A549 (cell line): ENCODE measurements around the gene MYOZ2. TPM values are rescaled to one million over a fixed set of nuclear protein-coding genes. Genes with fewer than 3 reads are reported as not detected.

Experiments used
- ATAC-seq, 2 experiments: fragments of 200-7000 bp in 1 of 2; fragments of >200 bp in 1 of 2; cut with Nextera tagmentation in 1 of 2; cut with Tn5 transposase in 1 of 2; 3 replicates each; pipeline versions ENCODE4 v1.8.0 to v1.9.1; 2018 to 2020; ENCODE audit warnings: mild to moderate bottlenecking in 1 of 2, moderate library complexity in 1 of 2
- CTCF ChIA-PET: fragments of 300-600 bp; sonication (Branson Sonifier 250); formaldehyde crosslinking; extraction: SDS; loops from one replicate; lab custom pipeline; 2021; ENCODE audit warnings: antibody characterized with exemption, inconsistent platforms; lab: Yijun Ruan, JAX
- POLR2A ChIA-PET: fragments of 350-600 bp; formaldehyde crosslinking; extraction: SDS; loops from one replicate; lab custom pipeline; 2021; ENCODE audit warnings: antibody characterized with exemption, inconsistent platforms; lab: Yijun Ruan, JAX
- DNase-seq, 2 experiments: peaks; one replicate each; pipeline versions ENCODE4 v3.0.0 to v3.0.0-alpha.2; 2011 to 2016; ENCODE audit warnings: low read depth in 1 of 2, low spot score in 1 of 2
- FAIRE-seq: peaks from 2 replicates; lab custom pipeline; 2011; peaks lifted over from hg19 to GRCh38; lab: Jason Lieb, UNC
- H3K27ac ChIP-seq, 2 experiments: fragments of >200 bp; sonication (Bioruptor Twin); formaldehyde crosslinking; 3 replicates each; pipeline ENCODE4 v1.5.1; 2016 to 2017
- H3K4me1 ChIP-seq: fragments of >200 bp; sonication (Bioruptor Twin); formaldehyde crosslinking; 3 replicates; pipeline ENCODE4 v1.6.1; 2016
- H3K4me2 ChIP-seq: fragments of >200 bp; sonication (Bioruptor Twin); formaldehyde crosslinking; 3 replicates; pipeline ENCODE4 v1.6.1; 2016
- H3K4me3 ChIP-seq: fragments of >200 bp; sonication (Bioruptor Twin); formaldehyde crosslinking; 3 replicates; pipeline ENCODE4 v1.5.1; 2016
- H3K9me3 ChIP-seq: fragments of >200 bp; sonication (Bioruptor Twin); formaldehyde crosslinking; 3 replicates; pipeline ENCODE4 v1.6.1; 2016
- CBX2 ChIP-seq: fragments of 200-600 bp; sonication (generic); IDR thresholded peaks from 2 replicates; pipeline ENCODE4 v1.6.1; 2016; ENCODE audit warnings: low read depth, mild to moderate bottlenecking, borderline replicate concordance
- HEYL ChIP-seq: fragments of 250-450 bp; sonication (Bioruptor Pico); IDR thresholded peaks from 2 replicates; pipeline ENCODE4 v1.8.0; 2021; ENCODE audit warnings: mild to moderate bottlenecking, moderate library complexity
- WGBS: methylation state at CpG from one replicate; pipeline ENCODE4 v1.1.6; 2017; ENCODE audit errors: missing lambda C conversion rate; 5-methylcytosine and 5-hydroxymethylcytosine counted together
- polyA plus RNA-seq, 4 experiments: library from polyadenylated mRNA; depleted of rRNA in 3 of 4; stranded (reverse); fragments of >200 nt; fragmentation: RNase III in 1 of 4; extraction: RNeasy Plus Mini Kit Qiagen cat#74134 plus additional on column Dnase treatment in 1 of 4; gene quantifications; 2 replicates in 3 of 4; 3 replicates in 1 of 4; pipeline ENCODE4 v1.2.3, GENCODE V29; 2011 to 2017

The MYOZ2 gene
- polyA plus RNA-seq, 2 of the 4 experiments (the other 2 are of a cell fraction) = not detected

- 92% methylated on average over 9 of the region's 9 CpGs for WGBS
- DNase-seq (no peak), ATAC-seq (no peak), FAIRE-seq (no peak)
- TF ChIP-seq CBX2 = no peak
- TF ChIP-seq HEYL (CRISPR knock-in tag) = no peak
- H3K4me1 ChIP-seq = peaks cover 50% of the 10 kb centered on the region
- H3K27ac ChIP-seq = no peak overlapping the region
- ChIA-PET CTCF (interaction anchor here (0.8 kb wide), 1 partner anchor 24 kb away, joined by 4 read pairs; the partner anchor contains the start of gene USP53), POLR2A (interaction anchor here (0.8 kb wide), 1 partner anchor 24 kb away, joined by 4 read pairs; no protein-coding TSS in a partner anchor)
- H3K9me3 ChIP-seq = no peaks in the 10 kb centered on the region
- no peak overlapping the region for H3K4me3 ChIP-seq
- H3K4me2 ChIP-seq = no peak overlapping the region
These were observed 101.6 kb downstream of the MYOZ2 start for GRCh38 chr4:119237201-119237600.

Other genes with a start within 250 kb of the MYOZ2 start
- 7.6 and 8.8 TPM in 2 replicates for gene SYNPO2, start 247.0 kb upstream of the MYOZ2 start, polyA plus RNA-seq (2011; rRNA removed)
- gene SYNPO2, start 247.0 kb upstream of the MYOZ2 start, polyA plus RNA-seq (2017; fragmentation: RNase III; extraction: RNeasy Plus Mini Kit Qiagen cat#74134 plus additional on column Dnase treatment) = 1.8 to 2.5 TPM (median 2.0 TPM) in 3 replicates
- gene USP53, start 76.9 kb downstream of the MYOZ2 start, polyA plus RNA-seq (2011; rRNA removed) = 37.3 and 50.7 TPM in 2 replicates
- 8.3 to 10.2 TPM (median 9.1 TPM) in 3 replicates for gene USP53, start 76.9 kb downstream of the MYOZ2 start, polyA plus RNA-seq (2017; fragmentation: RNase III; extraction: RNeasy Plus Mini Kit Qiagen cat#74134 plus additional on column Dnase treatment)
- gene FABP2, start 186.3 kb downstream of the MYOZ2 start, polyA plus RNA-seq (2011; rRNA removed) = not detected in 2 replicates
- not detected in 3 replicates for gene FABP2, start 186.3 kb downstream of the MYOZ2 start, polyA plus RNA-seq (2017; fragmentation: RNase III; extraction: RNeasy Plus Mini Kit Qiagen cat#74134 plus additional on column Dnase treatment)